ENCODE data around the gene MAJIN.

MAJIN gene

DNA sequence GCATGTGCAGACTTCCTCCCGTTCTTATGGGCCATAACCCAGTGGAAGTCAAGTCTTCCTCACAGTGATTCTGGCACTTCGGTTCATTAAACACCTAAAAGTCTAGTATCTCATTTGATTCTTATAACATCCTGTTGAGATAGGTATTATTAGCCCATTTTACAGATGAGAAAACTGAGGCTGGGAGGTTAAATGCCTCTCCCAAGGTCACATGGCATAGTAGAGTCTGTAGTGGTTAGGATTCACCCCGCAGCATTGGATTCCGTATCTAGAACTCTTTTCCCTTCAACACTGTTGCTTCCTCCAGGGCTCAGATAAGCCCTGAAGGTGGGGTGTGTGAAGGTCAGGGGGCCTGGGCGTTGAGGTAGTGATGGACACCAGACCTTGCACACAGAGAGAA is 39.6 kb downstream of the MAJIN start:
- DNase-seq = no peak

- no peak for DNase-seq
Observed at GRCh38 chr11:64931290-64931689, 40.6 kb downstream of the MAJIN start.

GRCh38 chr11:64930340-64930739 is 41.6 kb downstream of the MAJIN start:
- no peak for DNase-seq

DNA sequence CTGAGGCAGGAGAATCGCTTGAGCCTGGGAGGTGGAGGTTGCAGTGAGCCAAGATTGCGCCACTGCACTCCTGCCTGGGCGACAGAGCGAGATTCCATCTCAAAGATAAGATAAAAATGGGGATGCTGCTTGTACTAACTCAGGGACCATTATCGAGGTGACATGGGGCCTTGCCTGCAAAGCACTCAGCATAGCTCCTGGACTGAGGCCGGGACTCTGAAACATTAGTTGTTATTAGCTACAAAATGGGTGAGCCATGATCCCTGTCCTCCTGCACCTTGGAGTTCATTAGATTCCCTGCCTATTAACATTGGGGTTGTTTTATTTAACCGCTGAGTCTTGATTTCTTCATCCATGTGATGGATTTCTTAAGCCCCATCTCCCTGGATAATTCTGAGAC is 42.3 kb downstream of the MAJIN start:
- no peak for DNase-seq

- DNase-seq = no peak
Observed at GRCh38 chr11:64928957-64929356, 43.0 kb downstream of the MAJIN start.

DNA sequence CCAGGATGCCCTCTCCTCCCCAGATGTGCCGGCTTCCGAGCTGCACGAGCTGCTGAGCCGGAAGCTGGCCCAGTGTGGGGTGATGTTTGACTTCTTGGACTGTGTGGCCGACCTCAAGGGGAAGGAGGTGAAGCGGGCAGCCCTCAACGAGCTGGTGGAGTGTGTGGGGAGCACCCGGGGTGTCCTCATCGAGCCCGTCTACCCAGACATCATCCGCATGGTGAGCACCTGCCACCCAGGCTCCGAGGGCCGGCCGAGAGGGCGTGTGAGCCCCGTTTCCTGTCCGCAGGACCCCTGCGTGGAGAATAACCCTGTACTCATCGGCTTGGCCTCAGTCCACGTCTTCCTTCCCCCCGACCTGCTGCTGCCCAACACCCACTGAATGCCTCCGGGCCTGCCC is 45.2 kb downstream of the MAJIN start:
- DNase-seq = no peak

GRCh38 chr11:64925536-64926436 is 46.1 kb downstream of the MAJIN start:
- no peak for DNase-seq

DNA sequence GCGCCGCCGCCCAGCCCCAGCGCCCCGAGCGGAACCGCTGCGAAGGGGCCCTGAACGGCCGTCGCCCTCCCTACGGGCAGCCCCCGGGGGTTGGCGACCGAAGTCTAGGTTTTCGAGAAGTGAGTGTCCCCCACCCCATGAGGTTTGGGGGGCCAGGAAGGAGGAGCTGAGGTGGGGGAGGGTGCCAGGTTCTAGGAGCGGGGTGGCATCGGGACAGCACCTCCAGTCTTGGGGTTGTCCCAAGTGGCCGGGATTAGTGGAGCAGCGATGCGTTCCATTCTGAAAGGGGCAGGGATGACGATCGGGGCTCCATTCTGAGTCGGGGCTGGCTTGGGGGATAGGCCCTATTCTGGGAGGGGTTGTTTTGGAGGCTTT is 47.0 kb downstream of the MAJIN start:
- no peak for DNase-seq

DNA sequence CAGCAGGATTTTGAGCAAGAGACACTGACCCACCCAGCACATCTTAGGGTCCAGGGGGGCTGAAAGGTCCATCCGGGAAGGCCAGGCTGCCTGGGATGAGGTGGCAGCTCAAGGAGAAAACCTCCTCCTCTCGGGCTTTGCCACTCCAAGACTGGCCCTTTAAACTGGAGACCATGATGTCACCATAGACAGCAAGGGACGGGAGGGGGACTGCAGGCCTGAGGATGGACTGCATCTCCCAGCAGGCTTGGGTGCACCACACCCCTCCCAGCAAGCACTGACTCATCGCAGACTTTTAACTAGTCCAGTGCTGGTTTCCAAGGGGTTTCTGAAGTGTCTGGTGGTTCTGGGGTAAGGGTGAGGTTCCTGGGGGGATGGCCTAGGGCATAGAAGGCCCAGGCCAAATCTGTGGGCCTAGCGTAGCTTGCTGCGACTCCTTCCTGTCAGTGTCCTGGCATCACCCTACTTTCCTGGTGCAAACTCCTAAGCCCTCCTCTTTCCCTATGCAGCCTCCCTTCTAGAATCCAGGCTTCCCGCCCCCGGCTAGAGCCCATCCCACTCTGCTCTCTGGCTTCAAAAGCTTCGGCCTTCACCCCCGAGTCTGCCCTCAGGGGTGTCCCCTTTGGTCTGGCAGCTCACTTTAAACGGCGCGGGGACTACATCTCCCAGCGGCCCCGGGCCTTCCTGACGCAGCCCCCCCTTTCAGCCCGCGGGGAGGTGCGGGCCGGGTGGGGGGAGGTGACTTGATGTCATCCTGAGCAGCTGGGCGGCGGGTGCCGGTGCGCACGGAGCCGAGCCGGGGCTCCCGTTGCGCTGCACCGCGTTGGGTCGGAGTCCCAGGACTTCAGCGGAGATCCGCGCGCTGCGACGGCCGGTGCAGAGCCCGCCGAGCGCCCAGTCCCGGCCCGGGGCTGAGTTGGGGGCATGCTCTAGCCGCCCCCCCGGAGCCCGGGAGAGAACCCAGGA is 47.7 kb downstream of the MAJIN start, which contains the start of gene PPP2R5B:
PPP2R5B (plus strand) TSS at position 746 of the 966 bp plus-strand sequence. CDS start 1,046 bp downstream, outside the sequence.
- peak; percentile 84 for DNase-seq

DNA sequence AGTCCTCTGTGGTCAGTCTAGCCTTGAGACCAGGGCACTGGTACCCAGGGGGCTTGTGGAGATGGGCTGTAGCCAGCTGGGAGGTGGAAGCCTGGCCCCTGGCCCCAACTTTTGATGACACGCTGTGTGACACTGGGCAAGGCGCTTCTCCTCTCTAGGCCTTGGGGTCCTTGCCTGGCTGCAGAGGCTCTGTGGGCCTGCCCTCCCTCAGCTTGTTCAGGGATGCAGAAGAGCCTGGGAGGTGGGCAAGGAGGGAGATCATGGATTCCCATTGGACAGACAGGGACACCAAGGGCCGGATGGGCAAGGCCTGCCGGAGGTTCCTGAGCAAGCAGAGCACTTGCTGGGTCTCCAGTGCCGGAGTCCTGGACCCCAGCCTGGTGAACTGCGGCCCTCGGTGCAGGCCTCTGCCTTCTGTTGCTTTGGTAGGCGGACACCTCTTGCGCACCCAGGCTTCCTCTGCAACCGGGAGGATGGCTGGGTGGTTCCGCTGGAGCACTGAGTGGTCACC is 48.7 kb downstream of the MAJIN start:
- DNase-seq = no peak

DNA sequence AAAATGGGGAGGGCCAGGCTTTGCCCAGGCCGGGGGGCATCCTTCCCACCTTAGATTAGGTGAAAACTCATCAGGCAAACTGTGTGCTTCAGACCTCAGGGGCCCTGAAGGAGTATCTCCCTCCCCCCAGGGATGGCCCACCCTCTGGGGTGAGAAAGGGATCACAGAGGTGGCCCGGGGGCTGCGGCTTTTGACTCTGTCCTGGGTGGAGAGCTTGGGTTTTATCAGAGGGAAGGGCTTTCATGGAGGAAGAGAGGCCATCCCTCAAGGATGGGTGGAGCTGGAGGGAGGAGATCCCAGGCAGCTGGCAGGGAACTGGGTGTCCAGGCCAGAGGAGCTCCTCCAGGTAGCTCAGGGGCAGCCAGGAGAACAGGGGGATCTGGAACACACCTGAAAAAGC is 50.5 kb downstream of the MAJIN start:
- DNase-seq = no peak

DNA sequence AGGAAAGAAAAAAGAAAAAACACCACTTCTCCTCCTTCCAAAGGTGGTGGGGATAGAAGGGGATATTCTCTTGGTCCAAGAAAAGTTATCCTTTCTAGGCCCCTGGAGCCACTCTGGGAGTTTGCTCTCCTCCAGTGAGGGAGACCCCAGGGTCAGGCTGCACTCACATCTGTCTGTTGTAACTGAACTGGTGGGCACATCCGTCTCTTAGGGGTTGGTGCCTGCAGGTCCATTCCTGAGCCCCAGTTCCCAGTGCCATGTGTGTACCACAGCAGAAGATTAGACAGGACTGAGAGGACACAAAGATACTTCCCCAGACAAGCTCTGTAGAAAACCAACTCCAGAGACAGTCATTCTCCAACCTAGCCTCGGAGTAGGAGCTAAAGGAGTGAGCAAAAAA is 51.8 kb downstream of the MAJIN start:
- DNase-seq = no peak

- no peak for DNase-seq
Observed at GRCh38 chr11:64919627-64920026, 52.3 kb downstream of the MAJIN start.

DNA sequence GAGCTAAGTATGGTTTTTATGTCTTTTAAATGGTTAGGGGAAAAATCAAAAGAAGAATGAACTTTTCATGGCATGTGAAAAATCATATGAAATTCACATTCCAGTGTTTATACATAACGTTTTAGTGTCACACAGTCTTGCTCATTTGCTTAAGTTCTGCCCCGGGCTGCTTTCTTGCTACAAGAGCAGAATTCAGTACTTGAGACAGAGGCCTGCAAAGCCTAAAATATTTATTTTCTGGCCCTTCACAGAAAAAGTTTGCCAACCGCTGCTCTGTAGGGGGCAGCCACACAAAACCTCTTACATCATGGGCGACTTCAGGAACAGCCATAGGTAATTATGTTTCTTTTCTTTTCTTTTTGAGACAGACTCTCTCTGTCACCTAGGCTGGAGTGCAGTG is 53.9 kb downstream of the MAJIN start:
- no peak for DNase-seq

DNA sequence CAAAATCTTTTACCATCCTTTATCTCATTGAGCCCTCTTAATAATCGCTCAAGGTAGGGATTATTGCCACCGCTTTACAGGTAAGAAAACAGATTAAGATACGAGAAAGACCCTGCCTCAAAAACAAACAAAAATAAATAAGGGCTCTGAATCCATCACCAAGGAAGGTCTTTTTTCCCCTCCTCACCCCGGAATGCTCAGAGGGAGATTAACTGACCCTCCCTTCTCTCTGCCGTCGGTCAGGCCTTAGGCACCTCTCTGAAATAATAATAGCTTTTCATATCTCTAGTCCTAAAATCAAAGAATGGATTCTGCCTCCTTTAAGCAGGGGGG is 54.3 kb downstream of the MAJIN start:
- no peak for DNase-seq

DNA sequence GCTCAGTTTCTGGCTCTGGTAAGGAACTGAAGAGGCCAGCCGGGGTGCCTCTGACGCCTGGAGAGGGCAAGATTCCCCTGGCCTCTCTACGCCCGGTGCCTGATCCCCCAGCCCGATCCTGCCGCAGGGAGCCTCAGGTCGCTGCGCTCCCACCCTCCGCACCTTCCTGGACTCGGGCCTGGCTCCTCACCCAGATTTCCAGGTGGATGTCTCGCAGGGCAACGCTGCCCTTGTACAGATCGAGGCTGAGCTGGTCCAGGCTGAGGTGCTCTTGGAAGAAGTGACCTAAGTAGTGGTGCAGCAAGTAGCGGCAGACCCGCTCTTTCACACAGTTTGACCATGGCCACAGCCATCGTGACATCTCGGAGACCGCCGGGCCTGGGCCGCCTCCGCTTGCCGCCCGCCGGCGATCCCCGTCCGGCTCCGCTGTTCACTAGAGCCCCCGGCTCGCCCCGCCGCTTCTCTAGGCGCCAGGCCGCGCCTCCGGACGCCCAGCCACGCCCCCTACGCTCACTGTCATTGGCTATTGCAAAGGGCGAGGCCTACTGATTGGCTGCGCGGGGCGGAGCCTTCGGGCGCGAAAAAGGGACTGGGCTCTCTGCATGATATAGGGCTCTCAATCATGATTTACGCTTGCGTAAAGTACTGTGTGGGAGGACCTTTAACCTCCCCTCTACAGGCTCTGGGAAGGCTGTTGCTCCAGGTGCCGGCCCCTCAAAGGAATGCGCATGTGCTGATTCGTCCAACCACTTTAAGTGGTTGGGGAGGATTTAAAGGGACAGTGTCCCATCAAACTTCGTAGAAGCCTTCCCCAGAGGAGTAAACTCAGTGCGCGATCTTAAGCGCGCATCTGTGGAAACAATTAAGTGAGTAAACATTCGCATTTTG is 54.9 kb downstream of the MAJIN start, which contains the start of gene ATG2A:
ATG2A (minus strand) TSS at position 435 of the 888 bp plus-strand sequence; CDS start at position 361, 74 bp downstream.
- peak; percentile 96 for DNase-seq

- no peak for DNase-seq
Observed at GRCh38 chr11:64916040-64916774, 55.7 kb downstream of the MAJIN start.

- no peak for DNase-seq
Observed at GRCh38 chr11:64915376-64915887, 56.5 kb downstream of the MAJIN start.

GRCh38 chr11:64914123-64914522 is 57.8 kb downstream of the MAJIN start:
- no peak for DNase-seq

DNA sequence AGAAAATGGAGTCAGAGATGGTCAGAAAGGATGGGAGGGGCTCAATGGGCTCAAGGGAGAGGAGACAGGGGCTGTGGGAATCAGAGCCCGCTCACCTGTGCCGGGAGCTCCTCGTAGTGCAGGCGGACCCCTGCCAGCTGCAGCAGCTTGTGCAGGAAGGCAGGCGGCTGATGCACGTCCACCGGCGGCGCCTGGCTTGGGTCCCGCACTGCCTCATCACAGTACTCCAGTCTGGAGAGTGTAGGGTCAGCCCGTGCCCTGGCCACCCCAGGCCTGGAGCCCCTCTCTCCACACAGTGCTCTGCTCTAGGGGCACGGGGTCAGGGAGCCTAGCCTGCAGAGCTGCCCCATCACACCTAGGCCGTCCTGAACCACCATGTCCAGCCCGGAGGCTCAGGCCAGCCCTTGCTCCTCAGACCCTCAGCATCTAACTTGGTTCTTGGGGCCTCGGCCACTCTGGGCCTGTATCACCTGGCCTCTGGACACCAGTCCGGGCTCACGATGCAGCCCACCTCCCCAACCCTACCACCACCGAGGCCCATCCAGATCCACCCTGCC is 58.7 kb downstream of the MAJIN start:
- DNase-seq = no peak

- DNase-seq = no peak
Observed at GRCh38 chr11:64911689-64912088, 60.2 kb downstream of the MAJIN start.
